GM12865 (cell line): ENCODE data around the gene FAM177A1.
"Not testable (repeated sequence)": the region's sequence is repeated elsewhere in the genome, so short reads cannot be mapped to it uniquely, and the experiment has no call there.

Experiments used
- DNase-seq: peaks from one replicate; pipeline ENCODE4 v3.0.0; 2010; ENCODE audit warnings: low read depth
- H3K4me3 ChIP-seq: 2 replicates; pipeline ENCODE4 v1.5.1; 2011; ENCODE audit warnings: mild to moderate bottlenecking, low read depth, low read length, control low read depth
- TF ChIP-seq, protein P1 (sequence below): IDR thresholded peaks from 2 replicates; pipeline ENCODE4 v1.5.1; 2011; ENCODE audit warnings: low read length, control low read depth, low read depth, inconsistent platforms; ENCODE audit not compliant: insufficient read depth; ENCODE audit errors: missing control alignments

FAM177A1 gene

DNA sequence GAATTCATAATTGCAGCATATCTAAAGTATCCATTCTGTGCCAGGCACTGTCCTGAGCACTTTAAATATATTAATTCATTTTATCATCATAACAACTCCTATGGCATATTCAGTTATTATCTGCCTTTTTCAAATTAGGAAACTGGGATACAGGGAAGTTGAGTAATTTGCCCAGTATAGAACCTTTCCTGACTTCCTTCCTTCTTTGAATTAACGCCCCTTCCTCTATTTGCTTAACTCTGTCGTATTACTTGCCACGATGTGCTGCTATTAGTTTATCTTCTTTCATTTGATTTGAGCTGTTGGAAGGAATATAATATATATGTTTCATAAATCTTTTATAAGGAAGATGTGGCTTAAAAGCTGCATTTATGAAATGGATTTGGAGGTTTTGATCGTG is 25.4 kb upstream of the FAM177A1 start:
- TF ChIP-seq, protein P1, sequence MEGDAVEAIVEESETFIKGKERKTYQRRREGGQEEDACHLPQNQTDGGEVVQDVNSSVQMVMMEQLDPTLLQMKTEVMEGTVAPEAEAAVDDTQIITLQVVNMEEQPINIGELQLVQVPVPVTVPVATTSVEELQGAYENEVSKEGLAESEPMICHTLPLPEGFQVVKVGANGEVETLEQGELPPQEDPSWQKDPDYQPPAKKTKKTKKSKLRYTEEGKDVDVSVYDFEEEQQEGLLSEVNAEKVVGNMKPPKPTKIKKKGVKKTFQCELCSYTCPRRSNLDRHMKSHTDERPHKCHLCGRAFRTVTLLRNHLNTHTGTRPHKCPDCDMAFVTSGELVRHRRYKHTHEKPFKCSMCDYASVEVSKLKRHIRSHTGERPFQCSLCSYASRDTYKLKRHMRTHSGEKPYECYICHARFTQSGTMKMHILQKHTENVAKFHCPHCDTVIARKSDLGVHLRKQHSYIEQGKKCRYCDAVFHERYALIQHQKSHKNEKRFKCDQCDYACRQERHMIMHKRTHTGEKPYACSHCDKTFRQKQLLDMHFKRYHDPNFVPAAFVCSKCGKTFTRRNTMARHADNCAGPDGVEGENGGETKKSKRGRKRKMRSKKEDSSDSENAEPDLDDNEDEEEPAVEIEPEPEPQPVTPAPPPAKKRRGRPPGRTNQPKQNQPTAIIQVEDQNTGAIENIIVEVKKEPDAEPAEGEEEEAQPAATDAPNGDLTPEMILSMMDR: no peak
- DNase-seq: no peak
- H3K4me3 ChIP-seq: no peak overlapping the region

DNA sequence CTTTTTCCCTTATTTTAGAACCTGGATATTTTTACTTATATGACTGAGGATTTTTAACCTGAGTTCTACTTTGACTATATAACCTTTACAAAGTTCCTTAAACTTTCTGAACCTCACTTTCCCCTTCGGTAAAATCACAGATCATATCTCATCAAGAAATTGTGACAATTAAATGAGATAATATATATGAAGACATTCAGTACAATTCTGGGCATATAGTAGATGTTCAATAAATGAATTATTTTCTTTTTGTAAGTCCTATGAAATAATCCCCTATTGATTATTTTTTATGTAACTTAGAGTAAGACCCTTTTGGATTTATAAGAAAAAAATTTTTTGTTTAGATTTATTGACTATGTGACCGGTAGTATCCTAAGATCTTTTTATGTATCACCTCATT is 17.6 kb upstream of the FAM177A1 start:
- DNase-seq: no peak
- TF ChIP-seq, protein P1: no peak
- no peak overlapping the region for H3K4me3 ChIP-seq

DNA sequence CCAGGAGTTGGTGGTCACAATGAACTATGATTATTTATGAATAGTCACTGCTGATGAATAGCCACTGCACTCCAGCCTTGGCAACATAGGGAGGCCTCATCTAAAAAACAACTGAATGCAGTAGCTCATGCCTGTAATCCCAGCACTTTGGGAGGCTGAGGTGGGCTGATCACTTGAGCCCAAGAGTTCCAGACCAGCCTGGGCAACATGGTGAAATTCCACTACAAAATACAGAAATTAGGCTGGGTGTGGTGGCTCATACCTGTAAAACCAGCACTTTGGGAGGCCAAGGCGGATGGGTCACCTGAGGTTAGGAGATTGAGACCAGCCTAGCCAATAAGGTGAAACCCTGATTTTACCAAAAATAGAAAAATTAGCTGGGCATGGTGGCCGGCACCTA is 13.5 kb upstream of the FAM177A1 start:
- TF ChIP-seq, protein P1: no peak
- H3K4me3 ChIP-seq: no peak overlapping the region
- no peak for DNase-seq

DNA sequence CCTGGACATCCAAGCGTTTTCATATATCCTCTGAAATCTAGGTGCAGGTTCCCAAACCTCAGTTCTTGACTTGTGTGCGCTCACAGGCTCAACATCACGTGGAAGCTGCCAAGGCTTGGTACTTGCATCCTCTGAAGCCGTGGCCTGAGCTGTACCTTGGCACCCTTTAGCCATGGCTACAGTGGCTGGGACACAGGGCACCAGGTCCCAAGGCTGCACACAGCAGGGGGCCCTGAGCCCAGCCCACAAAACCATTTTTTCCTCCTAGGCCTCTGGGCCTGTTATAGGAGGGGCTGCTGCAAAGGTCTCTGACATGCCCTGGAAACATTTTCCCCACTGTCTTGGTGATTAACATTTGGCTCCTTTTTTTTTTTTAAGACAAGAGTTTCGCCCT is 11.6 kb upstream of the FAM177A1 start:
- no peak overlapping the region for H3K4me3 ChIP-seq
- TF ChIP-seq, protein P1: no peak

DNA sequence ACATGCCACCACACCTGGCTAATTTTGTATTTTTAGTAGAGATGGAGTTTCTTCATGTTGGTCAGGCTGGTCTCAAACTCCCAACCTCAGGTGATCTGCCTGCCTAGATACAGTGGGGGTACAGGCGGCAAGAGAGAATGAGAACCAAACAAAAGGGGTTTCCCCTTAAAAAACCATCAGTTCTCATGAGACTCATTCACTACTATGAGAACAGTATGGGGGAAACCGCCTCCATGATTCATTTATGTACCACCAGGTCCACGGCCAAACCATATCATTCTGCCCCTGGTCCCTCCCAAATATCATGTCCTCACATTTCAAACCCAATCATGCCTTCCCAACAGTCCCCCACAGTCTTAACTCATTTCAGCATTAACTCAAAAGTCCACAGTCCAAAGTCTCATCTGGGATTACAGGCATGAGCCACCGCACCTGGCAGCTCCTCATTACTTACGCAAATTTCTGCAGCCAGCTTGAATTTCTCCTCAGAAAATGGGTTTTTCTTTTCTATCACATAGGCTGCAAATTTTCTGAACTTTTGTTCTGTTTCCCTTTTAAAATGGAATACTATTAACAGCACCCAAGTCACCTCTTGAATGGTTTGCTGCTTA is 11.0 kb upstream of the FAM177A1 start:
- DNase-seq: peak; percentile 44
- H3K4me3 ChIP-seq: not testable (repeated sequence)

More for the DNA sequence above, 11.6 kb upstream of the FAM177A1 start:
- DNase-seq: no peak

DNA sequence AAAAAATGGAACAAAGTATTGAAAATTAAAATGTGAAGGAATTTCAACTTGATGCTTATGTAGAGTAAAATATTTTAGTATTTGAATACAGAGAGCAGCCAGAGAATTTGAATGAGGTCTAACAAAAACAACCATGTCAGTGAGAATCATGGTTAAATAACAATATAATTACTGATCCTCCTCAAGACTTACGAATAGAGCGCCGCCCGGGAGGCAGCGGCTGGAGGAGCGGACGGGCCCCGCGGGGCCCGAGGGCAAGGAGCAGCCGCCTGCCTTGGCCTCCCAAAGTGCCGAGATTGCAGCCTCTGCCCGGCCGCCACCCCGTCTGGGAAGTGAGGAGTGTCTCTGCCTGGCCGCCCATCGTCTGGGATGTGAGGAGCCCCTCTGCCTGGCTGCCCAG is 7.8 kb upstream of the FAM177A1 start:
- not testable (repeated sequence) for H3K4me3 ChIP-seq, DNase-seq

DNA sequence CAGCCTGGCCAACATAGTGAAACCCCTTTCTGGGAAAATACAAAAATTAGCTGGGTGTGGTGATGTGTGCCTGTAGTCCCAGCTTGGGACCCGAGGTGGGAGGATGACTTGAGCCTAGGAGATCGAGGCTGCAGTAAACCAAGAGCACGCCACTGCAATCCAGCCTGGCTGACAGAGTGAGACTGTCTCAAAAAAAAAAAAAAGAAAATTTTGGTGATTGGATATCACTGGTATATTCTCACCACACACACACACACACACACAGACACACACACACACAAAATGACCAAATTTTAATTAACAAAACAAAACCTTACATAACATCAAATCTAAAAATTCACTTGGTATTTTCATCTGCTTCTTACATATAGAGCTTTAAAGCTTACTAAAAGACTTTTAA is 3.4 kb upstream of the FAM177A1 start:
- TF ChIP-seq, protein P1: no peak
- no peak for DNase-seq
- no peak overlapping the region for H3K4me3 ChIP-seq

DNA sequence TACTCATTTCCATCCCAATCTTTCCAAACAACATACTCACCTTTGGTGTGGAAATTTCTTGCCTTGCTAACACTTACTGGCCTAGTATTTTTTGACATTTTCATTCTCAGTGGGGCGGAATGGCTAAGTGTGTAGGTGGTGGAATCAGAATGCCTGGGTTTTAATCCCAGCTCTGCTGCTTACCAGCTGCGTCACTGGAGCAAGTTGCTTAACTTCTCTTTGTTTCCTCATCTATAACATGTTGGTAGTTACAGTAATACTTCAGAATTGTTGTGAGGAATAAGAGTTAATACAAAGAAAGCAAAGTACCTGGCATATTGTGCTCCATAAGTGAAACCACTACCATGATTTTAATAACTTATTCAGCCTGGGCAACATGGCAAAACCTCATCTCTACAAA is 3.0 kb upstream of the FAM177A1 start:
- no peak overlapping the region for H3K4me3 ChIP-seq
- TF ChIP-seq, protein P1: no peak
- no peak for DNase-seq
